GM10266 (cell line): Measurements from ENCODE around the gene PAFAH2.

Source experiments
- DNase-seq: peaks from one replicate; pipeline ENCODE4 v3.0.0; 2012; ENCODE audit errors: extremely low spot score
- TF ChIP-seq, protein P1 (sequence below): IDR thresholded peaks from 2 replicates; pipeline ENCODE4 v1.5.1; 2012; ENCODE audit warnings: mild to moderate bottlenecking, low read depth; ENCODE audit not compliant: control insufficient read depth, insufficient read depth; ENCODE audit errors: missing control alignments

PAFAH2 gene

DNA sequence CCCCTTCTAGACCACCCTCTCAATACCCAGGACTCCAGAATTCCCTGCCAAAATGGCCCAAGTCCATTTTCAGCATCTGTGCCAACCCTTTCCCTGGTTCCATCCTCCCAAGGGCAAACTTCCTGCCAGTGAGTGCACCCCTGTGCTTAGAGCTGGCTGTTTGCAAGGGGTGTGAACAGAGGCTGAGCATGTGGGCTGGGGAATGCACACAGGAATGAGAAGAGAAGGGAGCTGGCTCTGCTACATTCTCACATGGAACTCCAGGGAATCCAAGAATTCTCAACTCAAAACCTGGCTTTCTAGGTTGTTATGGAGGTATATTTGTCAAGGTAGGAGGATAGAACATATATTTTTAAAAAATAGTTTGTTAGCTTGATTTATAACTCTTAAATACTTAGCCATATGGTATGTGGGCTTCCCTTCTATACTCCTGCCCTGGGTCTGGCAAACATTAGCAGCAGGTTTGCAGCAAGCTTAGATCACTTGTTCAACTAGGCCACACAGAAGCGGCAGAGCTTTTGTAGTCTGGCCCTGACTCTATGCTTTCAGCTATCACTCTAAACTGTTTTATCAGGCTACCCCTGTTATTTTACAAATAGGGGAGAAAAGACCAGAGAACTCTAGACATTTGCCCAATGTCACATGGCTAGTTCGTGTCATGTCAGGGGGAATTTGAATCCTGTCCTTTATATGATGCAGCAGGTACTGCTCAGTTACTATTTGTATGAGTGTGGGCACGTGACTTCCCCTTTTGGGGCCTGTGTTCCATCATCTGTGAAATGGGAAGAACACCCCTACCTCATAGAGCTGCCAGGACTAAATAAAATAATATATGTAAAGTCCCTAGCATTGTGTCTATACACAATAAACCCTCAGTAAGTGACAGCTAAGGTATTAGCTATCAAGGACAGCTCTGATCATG lies 83.5 kb downstream of the PAFAH2 start:
- TF ChIP-seq, protein P1, sequence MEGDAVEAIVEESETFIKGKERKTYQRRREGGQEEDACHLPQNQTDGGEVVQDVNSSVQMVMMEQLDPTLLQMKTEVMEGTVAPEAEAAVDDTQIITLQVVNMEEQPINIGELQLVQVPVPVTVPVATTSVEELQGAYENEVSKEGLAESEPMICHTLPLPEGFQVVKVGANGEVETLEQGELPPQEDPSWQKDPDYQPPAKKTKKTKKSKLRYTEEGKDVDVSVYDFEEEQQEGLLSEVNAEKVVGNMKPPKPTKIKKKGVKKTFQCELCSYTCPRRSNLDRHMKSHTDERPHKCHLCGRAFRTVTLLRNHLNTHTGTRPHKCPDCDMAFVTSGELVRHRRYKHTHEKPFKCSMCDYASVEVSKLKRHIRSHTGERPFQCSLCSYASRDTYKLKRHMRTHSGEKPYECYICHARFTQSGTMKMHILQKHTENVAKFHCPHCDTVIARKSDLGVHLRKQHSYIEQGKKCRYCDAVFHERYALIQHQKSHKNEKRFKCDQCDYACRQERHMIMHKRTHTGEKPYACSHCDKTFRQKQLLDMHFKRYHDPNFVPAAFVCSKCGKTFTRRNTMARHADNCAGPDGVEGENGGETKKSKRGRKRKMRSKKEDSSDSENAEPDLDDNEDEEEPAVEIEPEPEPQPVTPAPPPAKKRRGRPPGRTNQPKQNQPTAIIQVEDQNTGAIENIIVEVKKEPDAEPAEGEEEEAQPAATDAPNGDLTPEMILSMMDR, result no peak
- DNase-seq, result no peak

DNA sequence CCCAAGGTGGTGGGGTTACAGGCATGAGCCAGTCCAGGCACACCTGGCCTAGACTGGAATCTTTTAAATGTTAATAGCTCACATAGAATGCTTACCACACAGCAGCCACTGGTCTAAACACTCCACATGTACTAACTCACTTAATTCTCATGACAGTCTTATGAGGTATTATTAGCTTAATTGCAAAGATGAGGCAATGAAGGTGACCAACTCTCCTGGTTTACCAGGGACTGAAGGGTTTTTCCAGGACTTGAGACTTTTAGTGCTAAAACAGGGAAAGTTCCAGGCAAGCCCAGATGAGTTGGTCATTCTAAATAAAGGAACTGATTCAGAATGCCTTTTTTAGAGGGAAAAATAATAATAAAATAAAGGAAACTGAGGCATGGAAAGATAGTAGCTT lies 84.7 kb downstream of the PAFAH2 start:
- TF ChIP-seq, protein P1, result no peak
- DNase-seq, result no peak

DNA sequence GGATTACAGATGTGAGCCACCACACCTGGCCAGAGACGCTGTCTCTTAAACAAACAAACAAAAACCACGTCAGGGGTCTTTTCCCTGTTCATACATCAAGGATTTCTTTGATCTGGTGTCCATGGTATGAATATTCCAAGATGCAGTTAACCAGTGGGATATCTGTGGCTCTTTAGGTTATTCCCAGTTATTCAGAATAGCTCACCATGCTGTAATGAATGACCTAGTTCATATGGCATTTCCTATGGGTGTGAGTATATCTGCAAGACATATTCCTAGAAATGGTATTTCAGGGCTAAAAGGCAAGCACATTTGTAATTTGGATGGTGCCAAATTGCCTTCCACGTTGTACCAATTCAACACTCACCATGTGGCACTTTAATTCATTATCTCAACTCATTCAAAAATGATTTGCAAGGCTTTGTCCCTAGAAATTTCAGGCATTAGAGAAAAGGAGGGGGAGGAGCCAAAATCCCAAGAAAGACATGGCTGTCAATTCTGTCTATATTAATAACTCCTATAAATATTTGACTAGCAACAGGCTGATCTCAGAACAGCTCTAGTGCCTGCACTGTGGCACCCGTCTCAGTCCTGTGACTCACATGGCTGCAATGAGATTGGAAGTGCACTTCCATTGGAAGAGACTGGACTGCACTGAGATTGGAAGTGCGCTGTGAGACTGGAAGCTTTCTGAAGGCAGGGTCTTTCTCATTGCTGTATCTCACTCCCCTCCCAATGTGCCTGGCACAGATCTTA lies 85.6 kb downstream of the PAFAH2 start:
- TF ChIP-seq, protein P1, result no peak
- no peak for DNase-seq

DNA sequence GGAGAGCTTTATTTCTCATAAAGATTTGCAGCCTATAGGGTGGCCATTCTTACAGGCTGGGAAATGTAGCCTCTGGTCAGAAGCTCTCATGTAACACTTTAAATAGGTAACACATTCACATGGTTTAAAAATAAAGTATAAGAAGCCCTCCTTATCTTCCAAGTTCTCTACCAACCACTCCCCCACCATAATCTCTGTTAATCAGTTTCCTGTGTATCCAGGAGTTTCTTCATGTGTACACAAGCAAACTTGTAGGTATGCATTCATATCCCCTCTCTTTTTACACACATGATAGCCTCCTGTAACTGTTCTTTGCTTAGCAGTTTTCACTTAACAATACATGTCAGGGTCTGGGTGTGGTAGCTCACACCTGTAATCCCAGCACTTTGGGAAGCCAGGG lies 86.7 kb downstream of the PAFAH2 start:
- TF ChIP-seq, protein P1, result no peak
- no peak for DNase-seq
